SK-N-SH treated with all-trans-retinoic acid at 6 μM for 48 hours (cell line): Measurements from ENCODE around the gene MELK.

ENCODE experiments used
- ATAC-seq: fragments of 200-7000 bp; cut with Tn5 transposase; 3 replicates; pipeline ENCODE4 v1.9.1; 2020; ENCODE audit warnings: mild to moderate bottlenecking, moderate library complexity
- ARNTL ChIP-seq: fragments of 450-650 bp; formaldehyde crosslinking; IDR thresholded peaks from 2 replicates; pipeline ENCODE4 v1.5.0; 2020; ENCODE audit warnings: low read depth, mild to moderate bottlenecking, moderate library complexity, borderline replicate concordance
- BACH2 ChIP-seq: fragments of 250-450 bp; sonication (Bioruptor Pico); IDR thresholded peaks from 2 replicates; pipeline ENCODE4 v1.9.0; 2021; ENCODE audit warnings: mild to moderate bottlenecking, borderline replicate concordance
- CREB5 ChIP-seq: fragments of 250-450 bp; sonication (Bioruptor Pico); IDR thresholded peaks from 2 replicates; pipeline ENCODE4 v1.5.1; 2020; ENCODE audit warnings: low read depth, mild to moderate bottlenecking, moderate library complexity
- CSDC2 ChIP-seq: fragments of 250-450 bp; sonication (Bioruptor Pico); IDR thresholded peaks from 2 replicates; pipeline ENCODE4 v1.5.0; 2020; ENCODE audit warnings: mild to moderate bottlenecking, moderate library complexity
- CSRNP3 ChIP-seq: fragments of 250-450 bp; sonication (Bioruptor Pico); IDR thresholded peaks from 2 replicates; pipeline ENCODE4 v1.5.1; 2021; ENCODE audit warnings: mild to moderate bottlenecking, moderate library complexity
- GLIS3 ChIP-seq: fragments of 250-450 bp; sonication (Bioruptor Pico); IDR thresholded peaks from 2 replicates; pipeline ENCODE4 v1.5.0; 2020; ENCODE audit warnings: mild to moderate bottlenecking, moderate library complexity
- ISL1 ChIP-seq: fragments of 250-450 bp; sonication (Bioruptor Pico); IDR thresholded peaks from 2 replicates; pipeline ENCODE4 v2.1.2; 2022; ENCODE audit warnings: mild to moderate bottlenecking, moderate library complexity
- PATZ1 ChIP-seq: fragments of 250-450 bp; sonication (Bioruptor Pico); IDR thresholded peaks from 2 replicates; pipeline ENCODE4 v1.8.0; 2020; ENCODE audit warnings: mild to moderate bottlenecking, moderate library complexity, borderline replicate concordance
- POU6F1 ChIP-seq: fragments of 250-450 bp; sonication (Bioruptor Pico); IDR thresholded peaks from 2 replicates; pipeline ENCODE4 v1.8.0; 2021; ENCODE audit warnings: low read depth, mild to moderate bottlenecking, moderate library complexity, borderline replicate concordance
- PPARA ChIP-seq: fragments of 250-450 bp; sonication (Bioruptor Pico); IDR thresholded peaks from 2 replicates; pipeline ENCODE4 v1.5.0; 2020; ENCODE audit warnings: mild to moderate bottlenecking, borderline replicate concordance
- RARB ChIP-seq: fragments of 250-450 bp; sonication (Bioruptor Pico); IDR thresholded peaks from 2 replicates; pipeline ENCODE4 v1.8.0; 2021; ENCODE audit warnings: mild to moderate bottlenecking, moderate library complexity
- TCF4 ChIP-seq: fragments of 250-450 bp; sonication (Bioruptor Pico); IDR thresholded peaks from 2 replicates; pipeline ENCODE4 v1.8.0; 2021; ENCODE audit warnings: mild to moderate bottlenecking, moderate library complexity, borderline replicate concordance
- TOX ChIP-seq: fragments of 250-450 bp; sonication (Bioruptor Pico); IDR thresholded peaks from 2 replicates; pipeline ENCODE4 v1.8.0; 2021; ENCODE audit warnings: mild to moderate bottlenecking, moderate library complexity, borderline replicate concordance
- TSHZ2 ChIP-seq: fragments of 250-450 bp; sonication (Bioruptor Pico); IDR thresholded peaks from 2 replicates; pipeline ENCODE4 v1.5.0; 2020; ENCODE audit warnings: mild to moderate bottlenecking, moderate library complexity
- ZC3H10 ChIP-seq: fragments of 250-450 bp; sonication (Bioruptor Pico); IDR thresholded peaks from 2 replicates; pipeline ENCODE4 v1.5.1; 2021; ENCODE audit warnings: mild to moderate bottlenecking, moderate library complexity
- ZFP3 ChIP-seq: fragments of 250-450 bp; sonication (Bioruptor Pico); IDR thresholded peaks from 2 replicates; pipeline ENCODE4 v1.5.0; 2020; ENCODE audit warnings: mild to moderate bottlenecking, moderate library complexity
- ZFP30 ChIP-seq: fragments of 450-650 bp; formaldehyde crosslinking; IDR thresholded peaks from 2 replicates; pipeline ENCODE4 v1.5.0; 2022; ENCODE audit warnings: mild to moderate bottlenecking, moderate library complexity
- ZNF565 ChIP-seq: fragments of 450-650 bp; formaldehyde crosslinking; conservative IDR thresholded peaks from 2 replicates; pipeline ENCODE4 v1.5.0; 2020; ENCODE audit warnings: low read depth, mild to moderate bottlenecking, moderate library complexity
- ZNF70 ChIP-seq: fragments of 450-650 bp; formaldehyde crosslinking; IDR thresholded peaks from 2 replicates; pipeline ENCODE4 v1.5.0; 2020; ENCODE audit warnings: mild to moderate bottlenecking, moderate library complexity
- ZNF8 ChIP-seq: fragments of 450-650 bp; formaldehyde crosslinking; IDR thresholded peaks from 2 replicates; pipeline ENCODE4 v1.5.0; 2020; ENCODE audit warnings: mild to moderate bottlenecking, moderate library complexity

The MELK gene

GRCh38 chr9:36713515-36714490, 141.1 kb downstream of the MELK start:
- ATAC-seq, result no peak
- TF ChIP-seq TSHZ2 (CRISPR knock-in tag) (no peak), ZNF70 (CRISPR knock-in tag) (no peak), GLIS3 (CRISPR knock-in tag) (no peak), POU6F1 (CRISPR knock-in tag) (no peak), ZFP3 (CRISPR knock-in tag) (no peak), ZNF8 (CRISPR knock-in tag) (no peak), PATZ1 (CRISPR knock-in tag) (no peak), ARNTL (CRISPR knock-in tag) (no peak), TOX (CRISPR knock-in tag) (no peak), ISL1 (CRISPR knock-in tag) (no peak), TCF4 (no peak), RARB (no peak), CSRNP3 (no peak), CREB5 (CRISPR knock-in tag) (no peak)
- TF ChIP-seq, all 23 proteins: peak for 0

GRCh38 chr9:36716496-36716895, 143.8 kb downstream of the MELK start:
- ATAC-seq, result no peak
- TF ChIP-seq BACH2 (CRISPR knock-in tag) (no peak), ZC3H10 (CRISPR knock-in tag) (no peak), PPARA (no peak), POU6F1 (CRISPR knock-in tag) (no peak), PATZ1 (CRISPR knock-in tag) (no peak), CREB5 (CRISPR knock-in tag) (no peak), TSHZ2 (CRISPR knock-in tag) (no peak), ZFP30 (no peak), CSDC2 (CRISPR knock-in tag) (no peak), ZNF565 (no peak), ARNTL (CRISPR knock-in tag) (no peak)
